Inflammatory macrophage treated with lipopolysaccharide for 4 hours (primary cell): Measurements from ENCODE around the gene PRLR.
A peak's percentile ranks its signal among the peaks of the same experiment; 100 is the strongest.

Experiments
- DNase-seq: peaks from one replicate; pipeline ENCODE4 v3.0.0-alpha.2; 2020

Gene PRLR

DNA sequence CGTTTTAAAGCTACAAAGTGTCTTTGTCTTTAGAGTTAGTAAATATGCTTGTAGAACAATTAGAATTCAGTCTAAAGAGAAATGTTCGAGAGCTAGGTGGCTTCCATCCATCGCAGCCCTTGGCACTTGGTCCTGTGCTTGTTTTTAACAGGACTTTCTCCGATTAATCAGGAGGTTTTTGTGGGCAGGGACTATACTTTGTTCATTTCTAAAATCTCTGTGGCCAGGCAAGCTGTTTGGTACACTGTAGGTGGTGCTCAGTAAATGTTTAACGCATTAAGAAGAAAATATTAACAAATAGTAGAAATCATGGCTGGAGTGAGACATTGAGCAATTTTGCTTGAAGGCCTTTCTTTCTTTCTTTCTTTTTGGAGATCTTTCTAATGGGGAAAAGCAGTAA lies 203.3 kb downstream of the PRLR start:
- DNase-seq: no peak

DNA sequence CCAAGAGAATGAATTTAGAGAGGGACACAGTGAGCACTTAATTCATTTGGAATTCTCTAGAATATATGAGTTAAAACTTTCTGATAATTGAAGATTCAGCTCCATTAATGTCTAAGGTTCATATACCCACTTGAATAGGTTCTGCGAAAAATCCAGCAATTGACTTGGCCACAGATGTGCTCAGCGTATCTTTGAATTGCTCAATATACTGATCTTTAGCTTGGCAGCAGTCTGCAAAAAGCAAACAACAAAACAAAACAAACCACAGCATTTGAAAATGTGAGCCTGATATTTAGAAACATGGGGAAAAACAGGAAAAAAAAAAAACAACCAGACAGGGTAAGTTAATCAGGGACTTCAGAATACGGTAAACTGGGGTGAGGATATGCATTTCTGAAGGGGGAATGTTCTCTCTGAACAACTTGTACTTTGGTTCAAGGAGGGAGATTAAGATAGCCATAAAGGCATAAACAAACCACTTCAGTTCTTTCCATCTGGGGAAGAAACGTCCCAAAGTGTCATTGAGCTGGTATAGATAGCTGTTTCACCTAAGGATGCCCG lies 203.9 kb downstream of the PRLR start:
- DNase-seq: no peak

DNA sequence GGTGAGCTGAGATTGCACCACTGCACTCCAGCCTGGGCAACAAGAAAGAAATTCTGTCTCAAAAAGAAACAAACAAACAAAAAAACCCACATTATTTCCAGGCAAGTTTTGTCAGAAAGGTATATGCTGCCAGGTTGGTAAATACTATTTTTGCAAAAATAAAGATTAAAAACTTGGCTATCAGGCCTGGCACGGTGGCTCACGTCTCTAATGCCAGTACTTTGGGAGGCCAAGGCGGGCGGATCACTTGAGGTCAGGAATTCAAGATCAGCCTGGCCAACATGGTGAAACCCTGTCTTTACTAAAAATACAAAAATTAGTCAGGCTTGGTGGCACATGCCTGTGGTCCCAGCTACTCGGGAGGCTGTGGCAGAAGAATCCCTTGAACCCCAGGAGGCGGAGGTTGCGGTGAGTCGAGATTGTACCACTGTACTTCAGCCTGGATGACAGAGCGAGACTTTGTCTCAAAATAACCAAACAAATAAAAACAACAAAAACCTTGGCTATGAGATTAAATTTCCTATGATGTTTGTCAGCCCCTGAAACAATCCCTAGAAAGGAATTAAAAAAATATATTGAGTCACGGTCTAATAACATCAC lies 205.3 kb downstream of the PRLR start:
- DNase-seq: no peak

DNA sequence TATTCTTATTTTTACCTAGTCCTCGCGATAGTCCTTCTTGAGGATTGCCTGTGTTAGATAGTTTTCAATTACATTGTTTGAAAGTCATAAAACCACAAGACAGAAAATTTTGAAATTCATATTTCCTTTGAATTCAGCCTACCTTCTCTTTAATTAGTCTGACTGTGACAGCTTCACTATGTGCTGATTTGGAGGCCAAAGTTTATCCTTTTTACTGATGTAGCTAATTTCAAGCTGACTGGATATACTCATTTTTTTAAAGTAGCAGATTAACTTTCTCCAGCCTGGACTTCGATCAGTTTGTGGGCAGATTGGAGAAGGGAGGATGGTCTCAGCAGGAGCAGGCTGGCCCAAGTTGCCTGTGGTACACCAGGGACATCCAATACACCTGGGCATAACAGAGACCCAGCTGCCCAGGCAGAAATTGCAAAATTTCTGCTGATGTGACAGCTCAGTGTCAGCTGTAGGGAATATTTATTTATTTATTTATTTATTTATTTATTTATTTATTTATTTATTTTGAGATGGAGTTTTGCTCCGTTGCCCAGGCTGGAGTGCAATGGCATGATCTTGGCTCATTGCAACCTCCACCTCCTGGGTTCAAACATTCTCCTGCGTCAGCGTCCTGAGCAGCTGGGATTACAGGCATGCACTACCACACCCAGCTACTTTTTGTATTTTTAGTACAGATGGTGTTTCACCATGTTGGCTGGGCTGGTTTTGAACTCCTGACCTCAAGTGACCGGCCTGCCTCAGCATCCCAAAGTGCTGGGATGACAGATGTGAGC lies 206.7 kb downstream of the PRLR start:
- no peak for DNase-seq

DNA sequence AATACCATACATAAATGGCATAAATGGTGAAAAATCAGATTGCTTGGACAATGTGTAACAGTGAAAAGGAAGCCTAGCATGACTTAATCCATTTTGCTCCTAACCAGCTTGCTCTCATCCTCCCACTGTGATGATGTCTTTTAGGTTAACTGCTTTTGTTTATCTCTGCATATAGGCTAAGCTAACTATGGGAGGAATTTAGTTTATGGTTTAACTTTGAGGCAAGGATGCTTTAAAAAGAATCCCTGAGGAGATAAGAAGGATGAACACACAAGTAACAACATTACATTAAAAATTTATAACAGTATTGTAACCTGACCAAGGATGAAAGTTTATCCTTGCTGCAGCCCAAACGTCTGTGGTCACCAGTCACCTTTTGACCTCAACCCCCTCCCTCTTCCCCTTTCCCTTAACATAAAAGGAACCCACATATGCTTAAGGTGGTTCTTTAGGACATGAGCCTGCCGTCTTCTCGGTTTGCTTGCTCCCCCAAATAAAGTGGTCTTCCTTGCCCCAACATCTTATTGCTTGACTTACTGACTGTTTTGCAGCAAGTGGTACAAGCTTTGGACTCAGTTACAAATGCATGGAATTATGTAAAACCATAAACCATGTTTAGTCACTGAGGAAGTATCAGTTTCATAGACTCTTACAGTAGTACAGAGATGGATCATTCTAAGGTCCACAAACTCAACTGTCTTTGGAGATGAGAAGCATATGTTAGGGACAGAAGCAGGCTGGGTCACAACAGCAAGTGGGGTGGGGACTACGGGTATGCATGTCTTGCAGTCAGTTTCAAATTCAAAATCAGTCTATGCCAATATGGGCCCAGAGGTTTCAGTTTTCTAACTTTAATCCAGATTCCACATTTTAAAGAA lies 213.9 kb downstream of the PRLR start:
- DNase-seq: no peak

DNA sequence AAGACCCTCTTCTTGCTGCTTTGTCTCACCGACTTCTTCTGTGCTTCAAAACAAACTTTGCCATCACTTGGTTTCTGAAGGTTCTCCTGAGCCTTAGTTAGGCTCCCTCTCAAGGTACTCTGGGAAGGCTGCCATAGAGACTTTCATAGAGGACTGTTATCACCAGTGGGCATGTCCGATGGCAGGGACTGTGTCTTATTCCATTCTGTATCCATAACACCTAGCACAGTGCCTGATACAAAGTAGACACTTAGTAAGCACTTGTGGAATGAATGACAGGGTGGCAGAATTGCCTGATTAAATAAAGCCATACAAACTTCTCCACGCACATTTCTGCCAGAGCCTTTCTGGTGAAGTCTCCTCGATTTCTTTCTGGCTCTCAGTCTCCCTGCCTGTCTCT lies 215.2 kb downstream of the PRLR start:
- DNase-seq: no peak

DNA sequence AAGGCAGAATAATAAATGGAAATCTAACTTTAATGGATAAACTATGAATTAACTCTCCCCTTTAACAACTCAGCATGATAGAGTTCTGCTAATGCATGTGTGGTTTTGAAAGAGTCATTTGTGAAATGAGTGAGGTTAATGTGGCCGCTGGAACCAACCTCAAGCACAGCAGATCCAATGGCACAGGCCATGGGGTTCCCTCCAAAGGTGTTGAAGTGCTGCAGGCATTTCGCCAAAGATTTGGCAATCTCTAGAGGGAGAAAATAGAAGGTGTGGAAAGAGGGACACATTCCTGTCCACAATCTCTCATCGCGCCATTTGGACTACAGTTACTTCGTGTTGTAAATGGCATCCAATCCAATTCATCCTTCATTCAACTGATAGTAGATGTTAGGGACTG lies 217.5 kb downstream of the PRLR start:
- no peak for DNase-seq

DNA sequence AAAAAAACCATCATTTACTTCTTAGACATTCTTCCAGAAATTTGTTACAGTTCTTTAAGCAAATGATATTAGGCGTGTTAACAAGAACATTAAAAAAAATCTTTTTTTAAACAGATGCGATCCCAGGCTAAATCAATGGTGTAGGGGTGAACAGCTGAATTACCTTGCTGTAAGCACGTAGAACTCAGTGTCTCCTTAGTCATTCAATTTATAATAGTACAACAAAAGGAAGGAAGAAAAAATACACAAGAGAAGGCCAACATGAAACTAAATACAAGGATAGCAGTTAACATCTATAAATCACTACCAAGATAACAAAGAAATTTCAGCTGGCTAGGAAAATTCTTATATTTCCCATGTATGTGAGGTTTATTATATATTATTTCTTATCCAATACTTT lies 217.9 kb downstream of the PRLR start:
- no peak for DNase-seq

DNA sequence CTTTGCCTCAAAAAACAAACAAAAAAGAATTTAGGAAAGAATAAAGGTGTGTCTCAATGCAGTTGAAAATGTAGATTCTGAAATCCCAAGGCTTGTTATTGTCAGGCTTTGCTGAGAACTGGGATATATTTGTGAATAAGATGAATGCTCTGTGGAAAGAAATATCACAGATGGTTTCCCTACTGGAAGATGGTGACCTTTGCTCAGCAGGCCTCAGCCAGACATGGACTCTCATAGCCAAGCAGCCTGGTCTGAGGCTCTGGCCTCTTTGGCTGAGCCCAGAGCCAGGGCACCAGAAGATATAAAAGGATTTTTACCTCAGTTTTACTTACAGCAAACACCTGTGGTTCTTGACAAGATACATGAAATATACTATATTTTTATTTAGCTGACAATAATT lies 219.6 kb downstream of the PRLR start:
- no peak for DNase-seq

DNA sequence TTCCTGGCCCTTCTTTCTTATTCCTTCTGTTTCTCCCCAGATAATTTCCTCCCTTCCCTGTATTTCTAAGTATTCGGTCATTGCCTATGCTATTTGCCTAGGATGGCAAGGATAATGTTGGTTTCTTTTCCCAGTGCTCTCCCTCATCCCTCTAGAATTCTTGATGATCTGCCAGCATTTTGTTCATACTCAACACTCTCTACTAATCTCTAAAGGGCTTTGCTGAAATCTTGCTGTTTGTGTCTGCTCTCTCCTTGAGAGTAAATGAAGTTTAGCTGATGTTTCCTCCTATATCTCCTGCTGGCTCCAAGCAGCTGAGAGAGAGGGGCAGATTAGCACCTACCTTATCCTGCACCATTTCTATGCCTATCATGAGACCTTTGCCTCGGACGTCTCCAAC lies 220.6 kb downstream of the PRLR start:
- no peak for DNase-seq

DNA sequence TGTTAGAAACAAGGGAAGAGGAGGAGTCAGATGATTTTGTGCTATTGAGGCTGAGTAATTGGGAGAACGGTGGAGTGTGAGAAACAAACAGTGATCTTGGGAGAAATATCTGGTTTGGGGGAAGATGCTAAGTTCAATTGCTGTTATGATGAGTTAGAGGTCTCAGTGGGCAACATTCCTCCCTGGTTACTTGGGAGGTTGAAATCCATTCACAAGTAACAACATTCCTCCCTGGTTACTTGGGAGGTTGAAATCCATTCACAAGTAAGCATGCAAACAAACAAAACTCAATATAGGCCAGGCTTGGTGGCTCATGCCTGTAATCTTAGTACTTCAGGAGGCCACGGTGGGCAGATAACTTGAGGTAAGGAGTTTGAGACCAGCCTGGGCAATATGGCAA lies 221.3 kb downstream of the PRLR start:
- DNase-seq: no peak

DNA sequence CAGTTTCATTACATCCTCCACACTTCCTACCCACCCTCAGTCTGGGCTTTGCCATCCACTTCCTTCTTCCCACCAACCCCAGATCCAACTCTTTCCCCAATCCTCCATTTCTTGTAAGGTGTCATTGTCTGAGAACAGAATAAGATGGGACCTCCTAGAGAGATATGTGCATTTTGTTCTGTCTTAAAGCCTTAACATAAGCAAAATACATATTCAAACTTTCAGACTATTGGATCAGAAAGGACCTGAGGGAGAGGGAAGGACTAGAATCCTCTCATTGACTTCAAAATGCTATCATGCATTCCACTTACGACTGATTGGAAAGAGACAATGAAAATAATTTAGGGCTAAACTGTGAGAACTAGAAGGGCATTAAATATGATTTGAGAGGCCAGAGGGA lies 225.5 kb downstream of the PRLR start:
- DNase-seq: no peak

DNA sequence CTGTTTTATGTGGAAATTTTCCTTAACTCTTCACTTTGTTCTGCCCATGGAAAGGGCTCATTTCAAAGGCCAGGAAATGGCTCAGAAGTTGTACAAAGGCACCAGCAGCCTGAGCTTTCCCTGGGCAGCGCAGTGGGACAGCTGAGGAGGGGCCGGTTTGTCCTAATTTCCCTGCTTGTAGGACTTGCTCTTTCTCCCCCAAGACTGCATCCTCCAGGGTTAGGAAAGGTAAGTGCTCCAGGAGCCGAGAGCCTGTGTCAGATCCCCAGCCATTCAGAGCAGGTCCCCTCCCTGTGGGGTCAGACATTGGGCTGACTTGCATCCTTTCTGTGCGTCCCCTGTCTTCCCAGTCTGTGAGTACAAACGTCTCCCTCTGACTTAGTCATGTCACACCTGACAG lies 226.1 kb downstream of the PRLR start:
- no peak for DNase-seq

DNA sequence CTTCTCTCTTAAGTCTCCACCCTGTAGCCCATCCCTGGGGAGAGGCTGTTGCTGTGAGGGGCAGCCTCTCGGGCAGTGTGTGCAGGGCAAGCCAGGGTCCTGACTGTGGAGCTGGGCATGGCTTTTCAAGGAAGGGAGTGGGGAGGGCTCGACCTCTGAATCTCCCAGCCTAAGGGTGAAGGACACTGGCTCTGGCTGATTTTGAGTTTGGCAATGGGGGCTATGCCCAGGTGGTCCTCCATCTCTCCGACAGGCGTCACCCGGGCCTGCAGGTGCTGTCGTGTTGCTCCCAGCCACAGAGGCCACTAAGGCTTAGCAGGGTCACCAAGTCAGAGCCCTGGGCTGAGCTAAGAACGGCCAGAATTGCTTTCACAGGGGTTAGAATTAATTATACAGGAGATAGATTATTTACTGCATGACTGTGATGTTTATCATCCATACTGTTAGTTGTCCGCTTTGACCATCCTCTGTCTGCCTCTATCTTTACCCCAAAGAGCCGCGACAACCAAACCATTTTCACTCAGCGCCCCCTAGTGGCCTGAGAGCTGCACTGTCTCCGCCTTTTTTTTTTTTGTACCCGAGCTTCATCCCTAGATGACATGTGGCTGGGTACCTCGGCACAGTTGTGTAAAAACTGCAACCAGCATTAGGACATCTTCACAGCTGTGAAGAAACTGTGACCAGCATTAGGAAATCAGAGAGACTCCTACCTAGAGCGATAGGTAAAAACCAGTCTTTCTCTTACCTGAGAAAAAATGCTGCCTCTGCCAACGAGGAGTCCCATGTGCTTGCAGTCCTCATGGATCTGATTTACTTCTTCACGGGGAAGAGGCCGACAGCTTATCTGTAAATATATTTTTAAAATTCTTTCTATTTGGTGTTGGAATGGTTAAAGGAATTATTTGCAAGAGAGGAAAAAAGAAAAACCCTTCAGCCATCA lies 227.0 kb downstream of the PRLR start:
- peak; percentile 44 for DNase-seq

DNA sequence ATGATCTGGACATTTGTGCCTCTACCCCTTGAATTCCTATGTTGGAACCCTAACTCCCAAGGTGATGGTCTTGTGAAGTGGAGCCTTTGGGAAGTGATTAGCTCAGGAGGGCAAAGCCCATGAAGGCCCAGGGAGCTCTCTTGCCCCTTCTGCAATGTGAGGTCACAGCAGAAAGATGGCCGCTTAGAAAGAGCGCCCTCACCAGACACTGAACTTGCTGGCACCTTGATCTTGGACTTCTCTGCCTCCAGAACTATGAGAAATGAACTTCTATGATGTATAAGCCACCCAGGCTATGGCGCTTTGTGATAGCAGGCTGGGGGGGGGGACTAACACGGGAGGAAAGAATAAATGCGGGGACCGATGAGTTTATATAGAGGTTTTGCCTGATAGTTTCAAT lies 227.8 kb downstream of the PRLR start:
- DNase-seq: no peak

DNA sequence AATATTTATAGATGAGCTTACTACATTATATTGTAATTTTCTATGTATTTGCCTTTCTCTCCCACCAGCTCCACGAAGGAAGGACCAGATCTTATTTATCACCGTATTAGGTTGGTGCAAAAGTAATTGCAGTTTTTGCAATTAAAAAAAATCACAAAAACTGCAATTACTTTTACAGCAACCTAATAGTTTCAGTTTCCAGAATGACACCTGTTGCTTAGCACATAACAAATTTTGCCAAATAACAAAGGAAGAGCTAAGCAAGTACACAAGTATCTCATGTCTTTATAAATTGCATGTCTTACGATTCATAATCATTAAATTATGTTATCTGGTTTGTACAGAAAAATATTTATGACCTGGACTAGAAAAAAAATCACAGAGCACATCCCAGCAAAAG lies 228.4 kb downstream of the PRLR start:
- no peak for DNase-seq
